Peyer's patch (tissue), 4 donors: ENCODE results near the gene FAIM2.

Experiments used
- CTCF ChIP-seq, 6 experiments: fragments of 450-650 bp in 4 of 6; fragments of 200-600 bp in 2 of 6; sonication (generic) in 1 of 6; IDR thresholded peaks; one replicate each; pipeline ENCODE4 v1.5.1; 2017 to 2019; ENCODE audit warnings: antibody characterized with exemption in 6 of 6, mild to moderate bottlenecking in 3 of 6, moderate library complexity in 1 of 6
- POLR2A ChIP-seq, 2 donors: fragments of 450-650 bp; IDR thresholded peaks; one replicate each; pipeline ENCODE4 v1.5.1; 2017; ENCODE audit warnings: antibody characterized with exemption in 2 of 2, mild to moderate bottlenecking in 2 of 2, moderate library complexity in 2 of 2

- TF ChIP-seq CTCF (IDR thresholded peaks at IDR 0.05) (no peak), POLR2A (IDR thresholded peaks at IDR 0.05) (no peak)
These were observed 21.0 kb upstream of the FAIM2 start for GRCh38 chr12:49924628-49925246.
